HEK293T (cell line): ENCODE results near the gene CPVL.

ENCODE experiments used
- CTBP1 ChIP-seq: fragments of 450-650 bp; IDR thresholded peaks from 2 replicates; pipeline ENCODE4 v1.6.1; 2016; ENCODE audit warnings: borderline replicate concordance
- ELF4 ChIP-seq: fragments of 450-650 bp; IDR thresholded peaks from 2 replicates; pipeline ENCODE4 v1.6.1; 2017; ENCODE audit warnings: antibody characterized with exemption
- FOXK2 ChIP-seq: fragments of 450-650 bp; IDR thresholded peaks from 2 replicates; pipeline ENCODE4 v1.6.1; 2016; ENCODE audit warnings: mild to moderate bottlenecking
- FOXM1 ChIP-seq: fragments of 450-650 bp; IDR thresholded peaks from 2 replicates; pipeline ENCODE4 v1.6.1; 2017; ENCODE audit warnings: mild to moderate bottlenecking, borderline replicate concordance
- NFRKB ChIP-seq: fragments of 450-650 bp; IDR thresholded peaks from 2 replicates; pipeline ENCODE4 v1.6.1; 2016; ENCODE audit warnings: mild to moderate bottlenecking, moderate library complexity
- SUZ12 ChIP-seq: fragments of 450-650 bp; IDR thresholded peaks from 2 replicates; pipeline ENCODE4 v1.6.1; 2016; ENCODE audit warnings: mild to moderate bottlenecking
- ZNF384 ChIP-seq: fragments of 450-650 bp; IDR thresholded peaks from 2 replicates; pipeline ENCODE4 v1.6.1; 2016
- TF ChIP-seq, protein P1 (sequence below): fragments of 450-650 bp; IDR thresholded peaks from 2 replicates; pipeline ENCODE4 v1.6.1; 2016

GRCh38 chr7:29084832-29085231, 61.5 kb downstream of the CPVL start:
- TF ChIP-seq NFRKB (no peak), FOXM1 (no peak), CTBP1 (no peak), ZNF384 (no peak), ELF4 (no peak), FOXK2 (no peak), SUZ12 (no peak)
- TF ChIP-seq, protein P1, sequence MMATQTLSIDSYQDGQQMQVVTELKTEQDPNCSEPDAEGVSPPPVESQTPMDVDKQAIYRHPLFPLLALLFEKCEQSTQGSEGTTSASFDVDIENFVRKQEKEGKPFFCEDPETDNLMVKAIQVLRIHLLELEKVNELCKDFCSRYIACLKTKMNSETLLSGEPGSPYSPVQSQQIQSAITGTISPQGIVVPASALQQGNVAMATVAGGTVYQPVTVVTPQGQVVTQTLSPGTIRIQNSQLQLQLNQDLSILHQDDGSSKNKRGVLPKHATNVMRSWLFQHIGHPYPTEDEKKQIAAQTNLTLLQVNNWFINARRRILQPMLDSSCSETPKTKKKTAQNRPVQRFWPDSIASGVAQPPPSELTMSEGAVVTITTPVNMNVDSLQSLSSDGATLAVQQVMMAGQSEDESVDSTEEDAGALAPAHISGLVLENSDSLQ = no peak
